Fibroblast of mammary gland (primary cell): ENCODE data around the gene BAIAP2.

Experiments used
- DNase-seq: peaks from one replicate; pipeline ENCODE4 v3.0.0-alpha.2; 2010; ENCODE audit warnings: low read depth
- H3K4me3 ChIP-seq: 2 replicates; pipeline ENCODE4 v1.5.1; 2011; ENCODE audit warnings: low read depth, mild to moderate bottlenecking, low read length, moderate library complexity; ENCODE audit not compliant: control insufficient read depth
- CTCF ChIP-seq: conservative IDR thresholded peaks from 2 replicates; pipeline ENCODE4 v1.5.1; 2011; ENCODE audit warnings: low read depth, low read length, inconsistent platforms; ENCODE audit not compliant: control insufficient read depth, insufficient read depth

The BAIAP2 gene

DNA sequence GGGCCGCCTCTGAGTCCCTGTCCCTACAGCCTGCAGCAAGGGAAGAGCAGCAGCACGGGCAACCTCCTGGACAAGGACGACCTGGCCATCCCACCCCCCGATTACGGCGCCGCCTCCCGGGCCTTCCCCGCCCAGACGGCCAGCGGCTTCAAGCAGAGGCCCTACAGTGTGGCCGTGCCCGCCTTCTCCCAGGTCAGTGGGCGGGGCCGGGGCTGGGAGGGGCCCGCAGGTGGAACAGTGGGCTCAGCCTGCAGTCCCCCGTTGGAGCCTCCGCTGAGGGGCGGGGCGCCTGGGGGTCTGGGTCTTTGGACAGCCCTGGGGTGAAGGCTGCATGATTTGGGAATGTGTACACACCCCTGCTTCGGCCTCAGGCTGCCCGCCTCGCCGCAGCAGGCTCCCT is 71.8 kb downstream of the BAIAP2 start:
- H3K4me3 ChIP-seq: no peak overlapping the region
- TF ChIP-seq CTCF: no peak
- DNase-seq: no peak

DNA sequence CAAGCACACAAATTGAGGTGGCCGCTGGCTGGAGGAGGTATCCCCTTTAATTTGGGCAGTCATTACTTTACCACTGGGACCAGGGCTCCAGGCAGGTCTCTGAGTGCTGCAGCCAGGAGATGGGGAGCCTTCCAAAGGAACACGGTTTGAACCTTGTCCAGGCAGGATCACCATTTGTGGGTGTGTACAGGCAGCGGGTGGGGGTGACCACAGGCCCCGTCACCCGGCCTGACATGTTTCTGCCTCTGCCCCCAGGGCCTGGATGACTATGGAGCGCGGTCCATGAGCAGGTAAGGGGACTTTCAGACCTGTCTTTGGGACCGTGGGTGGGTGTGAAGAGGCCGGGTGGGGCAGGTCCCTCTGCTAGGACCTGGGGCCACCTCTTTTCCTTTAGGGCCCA is 73.3 kb downstream of the BAIAP2 start:
- DNase-seq: no peak
- no peak for TF ChIP-seq CTCF

DNA sequence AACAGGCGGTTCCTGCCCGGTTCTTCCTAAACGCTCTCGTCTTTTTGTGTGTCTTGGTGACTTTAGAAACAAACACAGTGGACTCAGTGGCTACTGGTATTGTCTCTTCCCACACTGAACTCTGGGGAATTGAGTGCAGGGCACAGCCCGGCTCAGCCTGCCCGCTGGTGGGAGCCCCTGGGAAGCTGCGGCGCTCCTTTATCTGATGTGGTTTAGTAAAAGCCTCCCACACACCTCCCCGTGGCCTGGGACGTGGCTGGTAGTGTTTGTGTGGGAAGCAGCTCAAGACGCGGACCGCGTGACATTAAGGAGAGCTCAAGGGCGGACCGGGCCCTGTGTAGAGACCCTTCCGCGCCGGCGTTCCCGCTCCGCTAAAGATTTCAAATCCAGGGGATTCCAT is 75.0 kb downstream of the BAIAP2 start:
- DNase-seq: no peak
- H3K4me3 ChIP-seq: no peak overlapping the region
- TF ChIP-seq CTCF: no peak

More for the DNA sequence above, 73.3 kb downstream of the BAIAP2 start:
- H3K4me3 ChIP-seq: no peak overlapping the region

GRCh38 chr17:81110488-81111040 is 75.6 kb downstream of the BAIAP2 start:
- TF ChIP-seq CTCF: no peak
- no peak overlapping the region for H3K4me3 ChIP-seq

DNA sequence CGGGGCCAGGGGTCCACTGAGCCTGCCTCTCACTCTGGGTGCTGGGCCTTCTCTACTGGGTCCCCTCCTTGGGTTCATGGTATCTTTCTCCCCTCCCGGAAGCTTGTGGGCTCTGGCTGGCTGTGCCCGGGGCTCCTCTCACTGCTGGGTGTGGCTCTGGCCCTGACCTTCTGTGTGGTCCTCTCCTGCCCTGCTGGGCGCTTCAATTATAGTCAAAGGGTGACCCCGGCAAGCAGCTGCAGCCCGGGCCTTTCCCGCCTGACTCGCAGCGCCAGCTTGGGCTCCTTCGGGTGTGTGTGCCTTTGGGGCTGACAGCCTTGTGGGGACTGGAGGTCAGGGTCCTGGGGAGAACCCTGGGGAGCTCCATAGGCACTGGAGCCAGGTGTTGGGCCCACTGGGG is 76.1 kb downstream of the BAIAP2 start:
- TF ChIP-seq CTCF: no peak
- no peak for DNase-seq
- no peak overlapping the region for H3K4me3 ChIP-seq

More at GRCh38 chr17:81110488-81111040, 75.6 kb downstream of the BAIAP2 start:
- DNase-seq: no peak

DNA sequence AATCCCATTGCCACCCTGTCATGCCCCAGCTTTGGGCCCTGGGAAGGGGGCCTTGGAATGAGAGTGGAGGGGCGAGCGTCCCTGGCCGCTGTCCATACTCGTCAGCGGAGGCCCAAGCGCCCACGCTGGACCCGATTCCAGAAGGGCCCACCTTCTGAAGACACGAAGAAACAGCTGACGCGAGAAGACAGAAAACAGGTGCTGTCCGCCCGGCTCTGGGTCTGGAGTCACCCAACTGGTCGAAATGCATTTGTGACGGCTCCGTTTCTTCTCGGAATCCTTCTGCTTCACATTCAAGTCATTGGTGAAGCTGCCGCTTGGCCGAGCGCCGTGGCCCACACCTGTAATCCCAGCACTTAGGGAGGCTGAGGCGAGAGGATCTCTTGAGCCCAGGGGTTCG is 77.5 kb downstream of the BAIAP2 start:
- DNase-seq: no peak
- no peak overlapping the region for H3K4me3 ChIP-seq
- TF ChIP-seq CTCF: no peak
